Cardiac fibroblast (primary cell): ENCODE data around the gene THAP7.

Experiments
- DNase-seq, 2 donors: peaks; one replicate each; pipeline versions ENCODE4 v3.0.0 to v3.0.0-alpha.2; 2010; ENCODE audit warnings: low read depth in 2 of 2
- H3K4me3 ChIP-seq, 2 donors: replicated peaks in 1 of 2; 1 replicate in 1 of 2; 2 replicates in 1 of 2; pipeline ENCODE4 v1.5.1; 2011; ENCODE audit warnings: low read depth in 2 of 2, low read length in 2 of 2, mild to moderate bottlenecking in 2 of 2, moderate library complexity in 1 of 2
- TF ChIP-seq, protein P1 (sequence below): IDR thresholded peaks from one replicate; pipeline ENCODE4 v1.5.1; 2011; ENCODE audit warnings: low read depth, mild to moderate bottlenecking, low read length, inconsistent platforms

Gene THAP7

DNA sequence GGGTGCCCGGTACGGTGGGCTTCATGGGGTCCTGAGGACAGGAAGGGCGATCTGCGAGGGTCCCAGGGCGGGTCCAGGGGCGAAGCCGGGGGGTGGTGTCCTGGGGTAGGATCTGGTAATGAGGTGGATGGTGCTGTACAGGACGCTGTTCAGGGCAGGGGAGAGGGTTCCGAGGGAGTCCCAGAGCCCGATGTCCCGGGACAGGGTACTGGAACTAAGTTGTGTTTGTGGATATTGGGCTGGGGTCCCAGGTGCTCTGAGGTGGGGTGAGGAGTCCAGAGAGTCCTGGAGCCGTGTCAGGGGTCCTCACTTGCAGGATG, 19.4 kb downstream of the THAP7 start:
- H3K4me3 ChIP-seq, result peak overlapping the region; percentile 87 to 96
- DNase-seq, result no peak
- TF ChIP-seq, protein P1, sequence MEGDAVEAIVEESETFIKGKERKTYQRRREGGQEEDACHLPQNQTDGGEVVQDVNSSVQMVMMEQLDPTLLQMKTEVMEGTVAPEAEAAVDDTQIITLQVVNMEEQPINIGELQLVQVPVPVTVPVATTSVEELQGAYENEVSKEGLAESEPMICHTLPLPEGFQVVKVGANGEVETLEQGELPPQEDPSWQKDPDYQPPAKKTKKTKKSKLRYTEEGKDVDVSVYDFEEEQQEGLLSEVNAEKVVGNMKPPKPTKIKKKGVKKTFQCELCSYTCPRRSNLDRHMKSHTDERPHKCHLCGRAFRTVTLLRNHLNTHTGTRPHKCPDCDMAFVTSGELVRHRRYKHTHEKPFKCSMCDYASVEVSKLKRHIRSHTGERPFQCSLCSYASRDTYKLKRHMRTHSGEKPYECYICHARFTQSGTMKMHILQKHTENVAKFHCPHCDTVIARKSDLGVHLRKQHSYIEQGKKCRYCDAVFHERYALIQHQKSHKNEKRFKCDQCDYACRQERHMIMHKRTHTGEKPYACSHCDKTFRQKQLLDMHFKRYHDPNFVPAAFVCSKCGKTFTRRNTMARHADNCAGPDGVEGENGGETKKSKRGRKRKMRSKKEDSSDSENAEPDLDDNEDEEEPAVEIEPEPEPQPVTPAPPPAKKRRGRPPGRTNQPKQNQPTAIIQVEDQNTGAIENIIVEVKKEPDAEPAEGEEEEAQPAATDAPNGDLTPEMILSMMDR, result no peak

DNA sequence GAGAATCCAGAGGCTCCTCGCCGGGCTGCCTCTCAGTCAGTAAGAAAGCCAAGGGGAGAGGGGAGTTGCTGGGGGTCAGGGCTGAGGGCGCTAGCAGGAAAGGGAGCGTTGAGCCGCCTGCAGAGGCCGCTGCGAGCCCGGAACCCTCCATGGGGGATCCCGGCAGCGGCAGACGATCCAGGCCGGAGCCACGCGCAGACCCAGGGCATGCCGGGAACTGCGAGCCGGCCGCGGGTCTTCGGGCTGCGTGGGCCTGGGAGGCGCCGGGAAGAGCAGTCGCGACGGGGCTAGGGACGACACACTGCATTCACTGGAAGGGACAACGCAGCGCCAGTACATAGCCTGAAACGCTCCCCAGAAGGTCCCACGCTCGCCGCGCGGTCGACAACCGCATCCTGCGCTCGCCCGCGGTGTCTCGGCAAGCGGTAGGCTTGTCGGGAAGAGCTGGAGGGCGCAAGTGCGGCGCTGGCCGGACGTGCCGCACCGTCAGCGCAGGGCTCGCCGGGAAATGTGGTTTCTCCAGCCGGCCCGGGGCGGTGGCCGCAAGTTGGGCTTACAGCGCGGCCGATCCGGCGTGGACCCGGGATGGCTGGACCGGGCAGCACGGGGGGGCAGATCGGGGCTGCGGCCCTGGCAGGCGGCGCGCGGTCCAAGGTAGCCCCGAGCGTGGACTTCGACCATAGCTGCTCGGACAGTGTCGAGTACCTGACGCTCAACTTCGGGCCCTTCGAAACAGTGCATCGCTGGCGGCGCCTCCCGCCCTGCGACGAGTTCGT, 19.9 kb downstream of the THAP7 start, which contains the start of gene LZTR1:
LZTR1 (plus strand) TSS at position 511 of the 776 bp plus-strand sequence; CDS start at position 586, 75 bp downstream.
- TF ChIP-seq, protein P1, result peak; percentile 72
- DNase-seq, result peak; percentile 85 to 88
- peak within 1 kb of the TSS; percentile 87 to 96 for H3K4me3 ChIP-seq

DNA sequence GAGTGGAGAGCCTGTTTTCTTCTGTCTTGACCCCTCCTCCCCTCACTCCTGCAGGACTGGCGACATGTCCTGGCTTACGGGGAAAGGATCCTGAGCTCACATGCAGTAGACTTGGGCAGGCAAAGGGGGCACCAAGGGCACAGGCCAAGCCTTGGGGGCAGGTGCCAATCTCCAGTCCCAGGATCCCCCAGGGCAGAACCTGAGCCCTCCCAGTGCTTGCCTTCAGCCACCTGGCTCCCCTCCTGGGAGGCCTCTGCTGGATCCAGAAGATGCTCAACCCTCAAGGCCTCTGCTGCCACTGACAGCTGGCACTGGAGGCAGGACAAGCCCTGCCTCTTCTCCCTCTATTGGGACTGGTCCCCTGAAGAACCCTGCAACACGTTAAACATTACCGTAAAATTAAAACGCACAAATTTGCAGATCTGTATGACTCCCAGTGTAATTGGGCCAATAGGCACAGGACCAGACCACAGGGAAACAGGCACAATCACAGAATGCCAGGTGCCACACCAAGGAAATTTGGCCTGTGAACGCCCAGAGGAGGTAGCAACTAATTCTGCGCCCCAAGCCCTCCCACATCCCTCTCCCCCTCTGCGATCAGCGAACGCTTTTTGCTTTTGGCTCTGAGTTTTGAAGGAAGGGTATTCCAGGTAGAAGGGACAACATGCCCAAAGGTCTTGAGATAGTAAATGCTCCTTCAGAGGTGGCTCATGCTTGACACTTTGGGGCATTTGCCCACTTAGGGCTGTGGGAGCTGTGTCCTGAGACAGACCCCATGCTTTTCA, 20.8 kb downstream of the THAP7 start:
- DNase-seq, result no peak
- TF ChIP-seq, protein P1, result no peak
- H3K4me3 ChIP-seq, result peak overlapping the region; percentile 87 to 96

DNA sequence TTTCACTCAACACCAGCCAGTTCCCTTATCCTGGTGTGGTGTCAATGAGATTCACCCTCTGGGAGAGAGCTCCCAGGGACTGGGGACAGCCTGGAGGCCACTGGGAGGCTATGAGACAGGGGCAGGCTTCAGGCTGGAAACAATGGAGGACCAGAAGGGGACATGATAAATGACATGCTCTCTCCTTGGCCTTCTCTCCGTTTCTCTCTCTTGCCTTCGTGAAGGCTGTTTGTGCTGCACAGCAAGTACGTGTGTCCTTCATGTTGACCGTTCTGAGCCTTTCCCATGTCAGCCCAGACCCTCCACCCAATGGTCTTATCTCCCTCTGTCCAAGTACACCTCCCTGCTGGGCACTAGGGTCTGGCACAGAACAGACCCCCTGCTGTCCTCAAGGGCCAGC, 21.4 kb downstream of the THAP7 start:
- TF ChIP-seq, protein P1, result no peak
- no peak overlapping the region for H3K4me3 ChIP-seq
- no peak for DNase-seq

DNA sequence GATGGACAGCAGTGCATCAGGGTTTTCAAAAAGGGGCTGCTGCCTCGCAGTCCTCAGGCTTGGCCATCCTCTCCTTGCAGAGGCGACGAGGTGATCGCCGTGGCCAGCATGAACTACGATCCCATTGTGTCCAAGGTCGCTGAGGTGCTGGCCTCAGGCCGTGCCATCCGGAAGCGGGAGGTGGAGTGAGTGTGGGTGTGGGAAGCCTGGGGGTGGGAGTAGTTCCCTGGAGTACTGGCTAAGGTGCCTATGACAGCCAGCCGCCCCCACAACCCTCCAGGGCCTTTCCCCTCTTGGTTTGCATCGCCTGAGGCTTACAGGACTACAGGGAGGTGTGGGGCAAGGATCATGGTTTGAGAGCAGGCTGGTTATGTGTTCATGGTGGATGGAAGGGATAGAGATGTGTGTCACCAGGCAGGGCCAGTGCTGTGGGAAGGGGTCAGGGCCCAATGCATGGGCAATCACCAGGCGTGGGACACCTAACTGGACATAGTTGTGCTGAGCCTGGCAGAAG, 21.9 kb downstream of the THAP7 start:
- TF ChIP-seq, protein P1, result no peak
- peak overlapping the region in 1 of 2 donors; percentile 11 for H3K4me3 ChIP-seq
- no peak for DNase-seq

DNA sequence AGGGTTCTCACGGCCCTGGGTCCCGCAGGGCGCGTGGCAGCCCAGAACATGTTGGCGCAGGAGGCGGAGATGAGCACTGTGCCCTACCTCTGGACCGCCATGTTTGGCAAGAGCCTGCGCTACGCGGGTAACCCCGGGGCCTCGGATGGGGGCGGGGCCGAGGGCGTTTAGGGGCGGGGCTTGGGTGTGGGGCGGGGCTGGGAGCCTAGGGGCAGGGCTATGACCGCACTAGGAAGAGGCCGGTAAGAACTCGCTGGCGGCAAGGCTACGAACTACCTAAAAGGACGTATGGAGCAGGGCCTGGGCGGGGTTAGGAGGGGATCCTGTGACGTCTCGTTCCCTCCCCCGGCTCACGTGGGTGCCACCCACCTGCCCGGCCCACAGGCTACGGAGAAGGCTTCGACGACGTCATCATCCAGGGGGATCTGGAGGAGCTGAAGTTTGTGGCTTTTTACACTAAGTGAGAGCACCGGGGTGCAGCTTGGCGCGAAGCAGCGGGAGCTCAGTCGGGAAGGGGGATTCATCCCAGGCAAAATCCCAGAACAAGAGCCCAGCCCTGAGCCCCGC, 22.6 kb downstream of the THAP7 start:
- H3K4me3 ChIP-seq, result peak overlapping the region; percentile 11 to 30
- TF ChIP-seq, protein P1, result no peak
- peak; percentile 83 to 88 for DNase-seq
